ENCODE results near the gene CTNNB1. TPM values are rescaled to one million over a fixed set of nuclear protein-coding genes. Genes with fewer than 3 reads are reported as not detected.

Gene CTNNB1
- total RNA-seq, 1 donor from 2014 or later, result 269 TPM

- DNase-seq, result no peak
- H3K9me3 Mint-ChIP-seq (ENCODE audit: unreplicated experiment), result peaks cover 2% of the 10 kb centered on the region
- H3K4me3 Mint-ChIP-seq (ENCODE audit: unreplicated experiment), result no peak overlapping the region
- H3K27me3 Mint-ChIP-seq (ENCODE audit: unreplicated experiment), result no peaks in the 10 kb centered on the region
- no peaks in the 10 kb centered on the region for H3K36me3 Mint-ChIP-seq (ENCODE audit: unreplicated experiment)
- H3K4me1 Mint-ChIP-seq (ENCODE audit: low read depth, unreplicated experiment), result no peaks in the 10 kb centered on the region
- H3K27ac Mint-ChIP-seq (ENCODE audit: unreplicated experiment), result no peak overlapping the region
- TF ChIP-seq CTCF (IDR thresholded peaks at IDR 0.05; ENCODE audit: partially characterized antibody, unreplicated experiment), result no peak
These were observed 36.8 kb upstream of the CTNNB1 start for GRCh38 chr3:41162541-41162940.

- no peak for TF ChIP-seq CTCF (IDR thresholded peaks at IDR 0.05; ENCODE audit: partially characterized antibody, unreplicated experiment)
- Mint-ChIP-seq H3K27me3 (ENCODE audit: unreplicated experiment) (no peaks in the 10 kb centered on the region), H3K36me3 (ENCODE audit: unreplicated experiment) (no peaks in the 10 kb centered on the region), H3K4me1 (ENCODE audit: low read depth, unreplicated experiment) (no peaks in the 10 kb centered on the region), H3K27ac (ENCODE audit: unreplicated experiment) (no peak overlapping the region), H3K9me3 (ENCODE audit: unreplicated experiment) (peaks cover 2% of the 10 kb centered on the region), H3K4me3 (ENCODE audit: unreplicated experiment) (no peak overlapping the region)
- no peak for DNase-seq
These were observed 36.3 kb upstream of the CTNNB1 start for GRCh38 chr3:41163006-41163405.

- Mint-ChIP-seq H3K9me3 (ENCODE audit: unreplicated experiment) (peaks cover 2% of the 10 kb centered on the region), H3K4me3 (ENCODE audit: unreplicated experiment) (no peak overlapping the region), H3K4me1 (ENCODE audit: low read depth, unreplicated experiment) (no peaks in the 10 kb centered on the region), H3K36me3 (ENCODE audit: unreplicated experiment) (no peaks in the 10 kb centered on the region), H3K27me3 (ENCODE audit: unreplicated experiment) (no peaks in the 10 kb centered on the region), H3K27ac (ENCODE audit: unreplicated experiment) (no peak overlapping the region)
- DNase-seq, result no peak
- TF ChIP-seq CTCF (IDR thresholded peaks at IDR 0.05; ENCODE audit: partially characterized antibody, unreplicated experiment), result no peak
These were observed 35.9 kb upstream of the CTNNB1 start for GRCh38 chr3:41163421-41163820.

GRCh38 chr3:41164777-41165176 lies 34.5 kb upstream of the CTNNB1 start:
- no peaks in the 10 kb centered on the region for H3K27me3 Mint-ChIP-seq (ENCODE audit: unreplicated experiment)
- H3K9me3 Mint-ChIP-seq (ENCODE audit: unreplicated experiment), result peaks cover 2% of the 10 kb centered on the region
- DNase-seq, result no peak
- no peak overlapping the region for H3K4me3 Mint-ChIP-seq (ENCODE audit: unreplicated experiment)
- no peaks in the 10 kb centered on the region for H3K4me1 Mint-ChIP-seq (ENCODE audit: low read depth, unreplicated experiment)
- TF ChIP-seq CTCF (IDR thresholded peaks at IDR 0.05; ENCODE audit: partially characterized antibody, unreplicated experiment), result no peak
- H3K36me3 Mint-ChIP-seq (ENCODE audit: unreplicated experiment), result no peaks in the 10 kb centered on the region
- no peak overlapping the region for H3K27ac Mint-ChIP-seq (ENCODE audit: unreplicated experiment)

GRCh38 chr3:41167722-41168497 lies 31.4 kb upstream of the CTNNB1 start:
- H3K4me1 Mint-ChIP-seq (ENCODE audit: low read depth, unreplicated experiment), result no peaks in the 10 kb centered on the region
- DNase-seq, result no peak

More at GRCh38 chr3:41167722-41168497, 31.4 kb upstream of the CTNNB1 start:
- H3K27me3 Mint-ChIP-seq (ENCODE audit: unreplicated experiment), result no peaks in the 10 kb centered on the region
- no peaks in the 10 kb centered on the region for H3K36me3 Mint-ChIP-seq (ENCODE audit: unreplicated experiment)
- no peak overlapping the region for H3K27ac Mint-ChIP-seq (ENCODE audit: unreplicated experiment)
- peaks cover 2% of the 10 kb centered on the region for H3K9me3 Mint-ChIP-seq (ENCODE audit: unreplicated experiment)
- no peak for TF ChIP-seq CTCF (IDR thresholded peaks at IDR 0.05; ENCODE audit: partially characterized antibody, unreplicated experiment)
- H3K4me3 Mint-ChIP-seq (ENCODE audit: unreplicated experiment), result no peak overlapping the region
